HTERT RPE-1 (cell line): ENCODE results near the gene CCDC47.
"Not testable (repeated sequence)": the region's sequence is repeated elsewhere in the genome, so short reads cannot be mapped to it uniquely, and the experiment has no call there.

Experiments
- in situ Hi-C: fragments of 300-500 bp; cut with MboI; formaldehyde crosslinking; loops from 4 replicates; pipeline ENCODE4 v1.14.3; 2020; ENCODE audit warnings: low sequenced_read_pairs

The CCDC47 gene

DNA sequence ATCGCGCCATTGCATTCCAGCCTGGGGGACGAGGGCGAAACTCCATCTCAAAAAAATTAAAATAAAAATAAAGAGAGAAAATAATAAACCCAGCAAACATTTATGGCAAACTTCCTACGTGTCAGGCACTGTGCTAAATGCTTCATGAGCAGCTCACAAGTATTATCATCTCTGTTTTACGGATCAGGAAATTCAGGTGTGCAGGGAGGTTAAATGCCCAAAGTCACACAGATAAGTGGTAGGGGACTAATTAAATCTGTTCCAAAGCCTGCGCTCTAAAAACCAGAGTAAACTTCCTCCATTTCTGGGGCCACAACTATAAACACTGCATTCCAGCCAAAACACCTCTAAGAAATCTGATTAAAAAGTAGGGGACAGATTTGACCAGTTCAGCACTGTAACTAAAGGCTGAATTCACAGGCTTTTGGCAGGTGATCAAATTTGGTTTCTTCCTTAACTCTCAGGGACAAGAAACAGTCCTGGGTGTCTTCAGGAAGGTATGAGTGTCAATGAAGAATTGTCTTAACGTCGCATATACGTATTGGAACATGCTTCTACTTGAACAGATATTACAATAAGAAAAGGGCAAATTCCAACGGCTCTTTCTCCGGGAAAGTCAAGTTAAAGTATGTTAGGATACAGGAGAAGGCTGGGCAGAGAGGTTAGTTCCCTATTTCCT lies 32.8 kb downstream of the CCDC47 start:
- in situ Hi-C loops: no loop called here

DNA sequence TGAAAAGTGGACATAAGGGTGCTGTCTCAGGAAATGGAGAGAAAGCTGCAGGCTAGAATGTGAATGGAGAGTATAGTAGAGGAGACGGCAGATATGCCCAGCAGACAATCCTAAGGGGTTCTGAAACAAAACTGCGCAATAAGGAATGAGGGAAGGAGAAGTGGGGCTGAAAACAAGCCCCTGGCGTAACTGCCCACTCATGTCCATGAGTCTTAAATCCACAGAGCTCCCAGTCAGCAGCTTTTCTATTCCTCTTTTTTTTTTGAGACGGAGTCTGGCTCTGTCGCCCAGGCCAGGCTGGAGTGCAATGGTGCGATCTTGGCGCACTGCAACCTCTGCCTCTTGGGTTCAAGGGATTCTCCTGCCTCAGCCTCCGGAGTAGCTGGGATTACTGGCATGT lies 37.7 kb downstream of the CCDC47 start:
- in situ Hi-C loops: no loop called here

GRCh38 chr17:63722403-63722802 lies 51.0 kb downstream of the CCDC47 start:
- in situ Hi-C loops: no loop called here

DNA sequence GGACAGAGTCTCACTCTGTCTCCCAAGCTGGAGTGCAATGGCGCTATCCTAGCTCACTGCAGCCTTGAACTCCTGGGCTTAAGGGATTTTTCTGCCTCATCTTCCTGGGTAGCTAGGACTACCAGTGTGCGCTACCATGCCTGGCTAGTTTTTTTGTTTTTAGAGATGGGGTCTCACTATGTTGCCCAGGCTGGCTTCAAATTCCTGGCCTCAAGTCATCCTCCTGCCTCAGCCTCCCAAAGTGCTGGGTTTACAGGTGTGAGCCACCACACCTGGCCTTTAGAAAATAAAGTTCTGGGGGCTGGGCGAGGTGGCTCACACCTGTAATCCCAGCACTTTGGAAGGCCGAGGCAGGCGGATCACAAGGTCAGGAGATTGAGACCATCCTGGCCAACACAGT lies 53.2 kb downstream of the CCDC47 start:
- in situ Hi-C loops: not testable (repeated sequence)

GRCh38 chr17:63718988-63719387 lies 54.4 kb downstream of the CCDC47 start:
- in situ Hi-C loops: no loop called here

- in situ Hi-C loops: no loop called here
Measured at GRCh38 chr17:63716426-63716825, 57.0 kb downstream of the CCDC47 start.

GRCh38 chr17:63714550-63715277 lies 58.7 kb downstream of the CCDC47 start:
- in situ Hi-C loops: no loop called here

GRCh38 chr17:63709110-63709509 lies 64.3 kb downstream of the CCDC47 start:
- in situ Hi-C loops: no loop called here

GRCh38 chr17:63707151-63707550 lies 66.2 kb downstream of the CCDC47 start:
- in situ Hi-C loops: no loop called here

GRCh38 chr17:63706336-63707082 lies 66.9 kb downstream of the CCDC47 start:
- in situ Hi-C loops: no loop called here

DNA sequence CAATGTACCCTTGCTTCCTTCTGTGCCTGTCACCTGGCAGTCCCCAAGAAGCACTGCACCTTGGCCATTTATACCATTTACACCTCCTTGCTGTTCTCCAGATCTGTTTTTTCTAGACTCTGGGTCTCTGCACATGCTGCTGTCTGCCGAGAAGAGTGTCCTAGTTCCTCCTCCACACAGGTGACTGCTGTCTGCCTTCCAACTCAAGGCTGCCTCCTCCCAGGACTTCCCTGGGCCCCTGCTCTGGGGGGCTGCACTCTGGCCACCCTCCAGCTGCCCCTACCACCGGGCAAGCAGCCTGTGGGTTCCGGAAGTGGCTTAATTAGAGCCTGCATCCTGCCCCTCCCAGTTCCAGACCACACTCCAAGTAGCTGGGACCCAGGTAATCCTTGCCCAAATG lies 67.7 kb downstream of the CCDC47 start:
- in situ Hi-C loops: no loop called here

- in situ Hi-C loops: no loop called here
Measured at GRCh38 chr17:63704836-63705235, 68.6 kb downstream of the CCDC47 start.

GRCh38 chr17:63704259-63704576 lies 69.2 kb downstream of the CCDC47 start:
- in situ Hi-C loops: no loop called here

GRCh38 chr17:63703556-63704258 lies 69.7 kb downstream of the CCDC47 start:
- in situ Hi-C loops: no loop called here

- in situ Hi-C loops: no loop called here
Measured at GRCh38 chr17:63703029-63703428, 70.4 kb downstream of the CCDC47 start.

GRCh38 chr17:63702721-63703015 lies 70.7 kb downstream of the CCDC47 start:
- in situ Hi-C loops: no loop called here

- in situ Hi-C loops: no loop called here
Measured at GRCh38 chr17:63701868-63702720, 71.3 kb downstream of the CCDC47 start.

- in situ Hi-C loops: no loop called here
Measured at GRCh38 chr17:63701456-63701820, 72.0 kb downstream of the CCDC47 start.

DNA sequence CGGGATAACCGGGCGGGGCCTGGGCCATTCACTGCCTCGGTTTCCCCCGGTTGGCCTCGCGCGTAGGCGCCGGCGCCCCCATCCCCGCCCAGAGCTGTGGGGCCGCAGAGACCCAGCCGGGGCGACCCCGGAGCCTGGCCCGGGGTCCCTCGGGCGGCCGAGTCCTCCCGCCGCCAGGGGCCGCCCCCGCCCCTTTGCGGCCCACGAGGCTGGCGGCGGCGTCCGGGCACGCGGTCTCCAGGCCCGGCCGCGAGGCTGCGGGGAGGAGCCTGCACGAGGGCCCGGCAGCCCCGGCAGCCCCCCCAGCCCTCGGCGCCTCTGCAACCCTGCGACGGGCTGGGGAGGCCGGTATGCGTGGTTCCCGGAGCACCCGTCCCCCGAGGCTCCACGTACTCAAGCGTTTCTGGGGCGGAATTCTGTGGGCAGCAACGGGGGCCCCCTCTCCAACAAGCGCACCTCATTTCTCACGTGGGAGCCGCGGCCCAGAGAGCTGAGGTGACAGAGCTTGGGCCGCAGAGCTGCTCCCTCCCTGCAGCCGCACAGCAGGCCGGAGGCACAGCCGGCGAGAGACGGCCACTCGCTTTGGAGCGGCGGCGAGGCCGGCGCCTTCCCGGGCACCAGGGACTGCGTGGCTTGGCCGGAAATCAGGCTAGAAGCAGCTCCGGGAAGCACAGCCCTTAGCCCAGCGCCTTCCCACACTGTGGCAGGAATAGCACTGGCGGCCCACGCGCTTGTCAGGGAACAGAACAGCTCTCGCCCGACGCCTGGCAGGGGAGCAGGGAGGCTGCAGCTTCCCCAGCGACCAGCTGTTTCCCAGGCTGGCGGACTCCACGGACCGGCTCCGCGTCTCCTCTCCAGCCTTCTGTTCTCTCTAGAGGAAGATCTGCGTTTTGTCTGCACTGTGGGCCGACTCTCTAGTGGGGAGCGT lies 72.6 kb downstream of the CCDC47 start:
- in situ Hi-C loops: no loop called here
